ENCODE measurements around the gene TMIGD2.
"Not testable (repeated sequence)": the region's sequence is repeated elsewhere in the genome, so short reads cannot be mapped to it uniquely, and the experiment has no call there.

The TMIGD2 gene

DNA sequence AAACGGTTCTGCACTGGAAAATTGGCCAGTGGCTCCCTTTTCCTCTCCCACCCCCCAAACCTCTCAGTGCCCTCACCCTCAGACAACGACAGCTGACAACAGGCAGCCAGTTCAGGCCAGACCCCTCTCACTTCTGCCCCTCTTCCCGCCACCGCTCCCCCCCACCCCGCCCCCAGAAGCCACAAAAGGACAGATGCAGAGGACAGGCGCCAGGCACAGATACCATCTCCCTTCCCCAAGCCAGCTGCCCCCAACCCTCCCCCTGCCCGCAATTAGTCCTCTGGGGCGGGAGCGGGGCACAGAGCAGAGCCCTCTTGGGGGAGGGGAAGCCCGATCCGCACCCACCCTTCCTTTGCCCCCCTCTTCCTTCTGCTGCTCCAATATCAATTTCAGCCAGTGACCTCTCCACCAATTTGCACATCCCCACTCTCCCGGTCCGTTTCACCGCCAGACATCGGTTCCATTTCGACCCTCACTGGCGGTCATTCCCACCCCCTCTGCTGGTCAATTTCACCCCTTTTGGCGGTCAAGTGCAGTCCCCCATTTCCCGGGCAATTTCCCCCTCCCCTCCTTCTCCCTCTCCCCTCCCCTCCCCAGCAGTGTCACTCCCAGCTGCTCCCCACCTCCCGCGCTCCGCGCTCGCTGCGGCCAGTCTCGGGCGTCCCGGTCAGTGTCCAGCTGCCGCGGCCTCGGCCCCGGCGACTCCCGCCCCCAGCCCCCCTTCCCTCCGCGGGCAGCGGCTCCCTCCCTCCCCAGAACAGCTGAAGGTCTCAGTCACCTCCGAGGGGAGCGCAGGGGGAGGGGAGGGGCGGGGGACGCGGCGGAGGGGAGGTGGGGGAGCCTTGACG is 23.5 kb downstream of the TMIGD2 start, which contains the start of gene SHD:
Gene SHD (plus strand): TSS at position 848 of the 848 bp plus-strand sequence. CDS start 798 bp downstream, outside the sequence.
- ATAC-seq (ENCODE audit: low read depth) = no peak
- no peaks in the 10 kb centered on the region for H3K4me1 ChIP-seq (ENCODE audit: insufficient read depth, poor library complexity, severe bottlenecking)
- H3K9me3 ChIP-seq (ENCODE audit: severe bottlenecking) = no peaks in the 10 kb centered on the region
- H3K27ac ChIP-seq (ENCODE audit: poor library complexity, severe bottlenecking) = no peak within 1 kb of the TSS
- TF ChIP-seq, protein P1, sequence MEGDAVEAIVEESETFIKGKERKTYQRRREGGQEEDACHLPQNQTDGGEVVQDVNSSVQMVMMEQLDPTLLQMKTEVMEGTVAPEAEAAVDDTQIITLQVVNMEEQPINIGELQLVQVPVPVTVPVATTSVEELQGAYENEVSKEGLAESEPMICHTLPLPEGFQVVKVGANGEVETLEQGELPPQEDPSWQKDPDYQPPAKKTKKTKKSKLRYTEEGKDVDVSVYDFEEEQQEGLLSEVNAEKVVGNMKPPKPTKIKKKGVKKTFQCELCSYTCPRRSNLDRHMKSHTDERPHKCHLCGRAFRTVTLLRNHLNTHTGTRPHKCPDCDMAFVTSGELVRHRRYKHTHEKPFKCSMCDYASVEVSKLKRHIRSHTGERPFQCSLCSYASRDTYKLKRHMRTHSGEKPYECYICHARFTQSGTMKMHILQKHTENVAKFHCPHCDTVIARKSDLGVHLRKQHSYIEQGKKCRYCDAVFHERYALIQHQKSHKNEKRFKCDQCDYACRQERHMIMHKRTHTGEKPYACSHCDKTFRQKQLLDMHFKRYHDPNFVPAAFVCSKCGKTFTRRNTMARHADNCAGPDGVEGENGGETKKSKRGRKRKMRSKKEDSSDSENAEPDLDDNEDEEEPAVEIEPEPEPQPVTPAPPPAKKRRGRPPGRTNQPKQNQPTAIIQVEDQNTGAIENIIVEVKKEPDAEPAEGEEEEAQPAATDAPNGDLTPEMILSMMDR (IDR thresholded peaks at IDR 0.05; ENCODE audit: poor library complexity, severe bottlenecking) = no peak
- H3K27me3 ChIP-seq (ENCODE audit: insufficient read depth, poor library complexity, severe bottlenecking) = peaks cover 29% of the 10 kb centered on the region
- DNase-seq (ENCODE audit: low spot score) = no peak
- no peak within 1 kb of the TSS for H3K4me3 ChIP-seq (ENCODE audit: severe bottlenecking)
- H3K36me3 ChIP-seq (ENCODE audit: low read depth) = no peaks in the 10 kb centered on the region

DNA sequence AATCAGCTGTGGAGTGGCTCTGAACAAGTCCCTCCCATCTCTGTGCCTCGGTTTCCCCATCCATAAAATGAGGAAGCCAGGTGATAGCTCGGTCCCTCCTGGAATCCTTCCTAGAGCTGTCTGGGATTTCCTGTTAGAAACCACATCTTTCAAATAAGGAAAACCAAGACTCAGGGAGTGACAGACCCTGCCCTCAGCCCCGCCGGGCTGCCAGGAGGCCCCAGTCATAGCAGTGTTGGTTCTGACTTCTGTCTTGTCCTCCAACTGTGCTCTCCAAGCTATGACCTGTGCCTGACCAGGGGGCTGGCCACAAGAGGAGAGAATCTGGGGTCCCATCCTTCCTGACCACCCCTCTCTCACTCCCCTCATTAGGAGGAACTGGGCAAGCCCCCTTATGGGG is 24.2 kb downstream of the TMIGD2 start:
- Histone ChIP-seq H3K4me1 (ENCODE audit: insufficient read depth, poor library complexity, severe bottlenecking) (no peaks in the 10 kb centered on the region), H3K9me3 (ENCODE audit: severe bottlenecking) (no peaks in the 10 kb centered on the region), H3K4me3 (ENCODE audit: severe bottlenecking) (no peak overlapping the region), H3K27me3 (ENCODE audit: insufficient read depth, poor library complexity, severe bottlenecking) (peaks cover 29% of the 10 kb centered on the region), H3K27ac (ENCODE audit: poor library complexity, severe bottlenecking) (no peak overlapping the region), H3K36me3 (ENCODE audit: low read depth) (no peaks in the 10 kb centered on the region)
- DNase-seq (ENCODE audit: low spot score) = no peak
- TF ChIP-seq, protein P1 (IDR thresholded peaks at IDR 0.05; ENCODE audit: poor library complexity, severe bottlenecking) = no peak
- ATAC-seq (ENCODE audit: low read depth) = no peak

DNA sequence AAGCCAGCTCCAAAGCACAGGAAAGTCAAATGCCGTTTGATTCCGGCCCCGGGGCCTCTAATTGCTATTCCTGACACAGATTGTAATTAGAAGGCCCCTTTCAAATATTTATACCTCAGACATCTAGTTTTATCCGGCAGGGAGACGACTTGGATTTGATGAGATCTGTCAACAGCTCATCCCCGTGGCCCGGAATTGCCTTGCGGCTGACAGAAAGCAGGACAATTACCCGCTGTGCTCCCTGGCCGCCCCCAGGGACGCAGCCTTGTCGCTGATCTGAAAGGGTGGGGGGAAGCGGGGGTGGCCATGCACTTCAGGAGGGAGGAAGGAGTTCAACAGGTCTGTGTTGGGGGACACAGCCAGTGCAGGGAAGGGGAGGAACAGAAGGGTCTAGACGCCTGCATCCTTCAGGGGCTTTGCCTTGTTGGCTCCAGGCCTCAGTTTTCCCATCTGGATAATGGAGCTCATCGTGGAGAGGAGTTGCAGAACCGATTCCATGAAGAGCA is 24.9 kb downstream of the TMIGD2 start:
- ATAC-seq (ENCODE audit: low read depth) (no peak), DNase-seq (ENCODE audit: low spot score) (no peak)
- H3K9me3 ChIP-seq (ENCODE audit: severe bottlenecking) = no peaks in the 10 kb centered on the region
- no peaks in the 10 kb centered on the region for H3K4me1 ChIP-seq (ENCODE audit: insufficient read depth, poor library complexity, severe bottlenecking)
- no peak overlapping the region for H3K27ac ChIP-seq (ENCODE audit: poor library complexity, severe bottlenecking)
- H3K4me3 ChIP-seq (ENCODE audit: severe bottlenecking) = no peak overlapping the region
- TF ChIP-seq, protein P1 (IDR thresholded peaks at IDR 0.05; ENCODE audit: poor library complexity, severe bottlenecking) = no peak
- peaks cover 29% of the 10 kb centered on the region for H3K27me3 ChIP-seq (ENCODE audit: insufficient read depth, poor library complexity, severe bottlenecking)
- H3K36me3 ChIP-seq (ENCODE audit: low read depth) = no peaks in the 10 kb centered on the region

DNA sequence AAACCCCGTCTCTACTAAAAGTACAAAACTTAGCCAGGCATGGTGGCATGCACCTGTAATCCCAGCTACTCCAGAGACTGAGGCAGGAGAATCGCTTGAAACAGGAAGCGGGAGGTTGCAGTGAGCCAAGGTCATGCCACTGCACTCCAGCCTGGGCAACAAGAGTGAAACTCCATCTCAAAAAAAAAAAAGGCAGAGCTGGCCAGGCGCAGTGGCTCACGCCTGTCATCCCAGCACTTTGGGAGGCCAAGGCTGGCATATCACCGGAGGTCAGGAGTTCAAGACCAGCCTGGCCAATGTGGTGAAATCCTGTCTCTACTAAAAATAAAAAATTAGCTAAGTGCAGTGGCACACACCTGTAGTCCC is 27.9 kb downstream of the TMIGD2 start:
- not testable (repeated sequence) for H3K27ac ChIP-seq (ENCODE audit: poor library complexity, severe bottlenecking); H3K36me3 ChIP-seq (ENCODE audit: low read depth); H3K9me3 ChIP-seq (ENCODE audit: severe bottlenecking); H3K4me3 ChIP-seq (ENCODE audit: severe bottlenecking); H3K4me1 ChIP-seq (ENCODE audit: insufficient read depth, poor library complexity, severe bottlenecking); ATAC-seq (ENCODE audit: low read depth); DNase-seq (ENCODE audit: low spot score)
- H3K27me3 ChIP-seq (ENCODE audit: insufficient read depth, poor library complexity, severe bottlenecking) = peaks cover 12% of the 10 kb centered on the region

- Histone ChIP-seq H3K27me3 (ENCODE audit: insufficient read depth, poor library complexity, severe bottlenecking) (peaks cover 4% of the 10 kb centered on the region), H3K4me1 (ENCODE audit: insufficient read depth, poor library complexity, severe bottlenecking) (no peaks in the 10 kb centered on the region), H3K4me3 (ENCODE audit: severe bottlenecking) (no peak overlapping the region), H3K36me3 (ENCODE audit: low read depth) (peaks cover 10% of the 10 kb centered on the region), H3K27ac (ENCODE audit: poor library complexity, severe bottlenecking) (no peak overlapping the region), H3K9me3 (ENCODE audit: severe bottlenecking) (no peaks in the 10 kb centered on the region)
- TF ChIP-seq, protein P1 (IDR thresholded peaks at IDR 0.05; ENCODE audit: poor library complexity, severe bottlenecking) = no peak
- DNase-seq (ENCODE audit: low spot score) (no peak), ATAC-seq (ENCODE audit: low read depth) (no peak)
These were observed 29.3 kb downstream of the TMIGD2 start for GRCh38 chr19:4272894-4273293.

All from RWPE2 (cell line).